GM12801 (cell line): ENCODE data around the gene FHIT.

Experiments
- TF ChIP-seq, protein P1 (sequence below): IDR thresholded peaks from one replicate; pipeline ENCODE4 v1.5.1; 2011; ENCODE audit warnings: control low read depth; ENCODE audit not compliant: insufficient read length; ENCODE audit errors: extremely low read depth

The FHIT gene

DNA sequence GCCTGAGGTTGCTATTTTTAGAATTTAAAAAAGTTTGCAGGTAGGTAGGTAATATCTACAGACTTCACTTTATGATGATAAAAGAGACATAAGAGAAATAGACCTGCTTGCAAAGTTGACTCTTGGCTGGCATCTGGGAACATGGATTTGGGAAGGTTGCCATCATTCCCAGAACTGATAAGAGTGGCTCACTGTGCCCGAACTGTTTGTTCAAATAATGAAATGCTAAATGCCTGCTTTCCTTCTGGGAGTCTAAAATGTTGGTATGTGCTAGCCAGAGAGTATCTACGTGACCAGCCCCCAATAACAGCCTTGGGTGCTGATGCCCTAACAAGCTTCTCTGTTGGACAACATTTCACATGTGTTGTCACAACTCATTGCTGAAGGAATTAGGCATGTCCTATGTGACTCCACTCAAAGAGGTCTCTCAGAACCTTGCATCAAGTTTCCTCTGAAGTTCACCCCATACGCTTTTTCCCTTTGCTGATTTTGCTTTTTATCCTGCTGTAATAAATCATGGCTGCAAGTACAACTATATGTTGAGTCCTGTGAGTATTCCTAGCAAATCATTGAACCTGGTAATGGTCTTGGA lies 95.5 kb downstream of the FHIT start:
- TF ChIP-seq, protein P1, sequence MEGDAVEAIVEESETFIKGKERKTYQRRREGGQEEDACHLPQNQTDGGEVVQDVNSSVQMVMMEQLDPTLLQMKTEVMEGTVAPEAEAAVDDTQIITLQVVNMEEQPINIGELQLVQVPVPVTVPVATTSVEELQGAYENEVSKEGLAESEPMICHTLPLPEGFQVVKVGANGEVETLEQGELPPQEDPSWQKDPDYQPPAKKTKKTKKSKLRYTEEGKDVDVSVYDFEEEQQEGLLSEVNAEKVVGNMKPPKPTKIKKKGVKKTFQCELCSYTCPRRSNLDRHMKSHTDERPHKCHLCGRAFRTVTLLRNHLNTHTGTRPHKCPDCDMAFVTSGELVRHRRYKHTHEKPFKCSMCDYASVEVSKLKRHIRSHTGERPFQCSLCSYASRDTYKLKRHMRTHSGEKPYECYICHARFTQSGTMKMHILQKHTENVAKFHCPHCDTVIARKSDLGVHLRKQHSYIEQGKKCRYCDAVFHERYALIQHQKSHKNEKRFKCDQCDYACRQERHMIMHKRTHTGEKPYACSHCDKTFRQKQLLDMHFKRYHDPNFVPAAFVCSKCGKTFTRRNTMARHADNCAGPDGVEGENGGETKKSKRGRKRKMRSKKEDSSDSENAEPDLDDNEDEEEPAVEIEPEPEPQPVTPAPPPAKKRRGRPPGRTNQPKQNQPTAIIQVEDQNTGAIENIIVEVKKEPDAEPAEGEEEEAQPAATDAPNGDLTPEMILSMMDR = no peak

DNA sequence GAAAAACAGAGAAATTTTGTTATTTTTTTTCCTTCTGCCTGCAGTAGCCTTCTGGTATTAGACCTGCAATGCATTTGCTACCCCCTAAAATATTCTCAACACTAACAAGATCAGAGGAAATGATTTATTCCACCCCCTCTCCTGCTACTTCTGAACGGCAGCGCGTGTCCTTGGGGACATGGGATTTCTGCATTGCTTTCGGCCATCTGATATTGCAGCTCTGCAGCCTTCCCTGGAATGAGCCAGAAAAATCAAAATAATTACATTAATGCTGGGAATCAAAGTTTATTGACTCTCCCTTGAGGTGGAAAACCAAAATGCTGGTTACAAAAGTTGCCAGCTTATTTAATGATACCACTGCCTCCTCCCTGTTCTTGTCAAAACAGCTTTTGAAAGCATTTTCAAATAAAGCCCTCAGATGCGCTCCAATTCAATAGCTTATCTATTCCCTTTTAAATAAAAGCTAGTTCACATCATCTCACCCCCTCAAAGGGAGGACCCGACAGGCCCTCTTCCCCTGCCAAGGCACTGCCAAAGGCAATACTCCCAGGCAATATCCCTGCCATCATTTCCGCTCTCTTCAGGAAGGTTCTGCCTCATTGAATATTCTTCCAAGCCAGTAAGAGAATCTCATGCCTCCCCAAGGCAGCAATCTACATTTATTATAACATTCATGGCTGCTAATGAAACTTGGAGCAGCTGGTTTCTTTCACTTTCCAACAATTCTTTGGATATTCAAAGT lies 96.6 kb downstream of the FHIT start:
- TF ChIP-seq, protein P1 = no peak

DNA sequence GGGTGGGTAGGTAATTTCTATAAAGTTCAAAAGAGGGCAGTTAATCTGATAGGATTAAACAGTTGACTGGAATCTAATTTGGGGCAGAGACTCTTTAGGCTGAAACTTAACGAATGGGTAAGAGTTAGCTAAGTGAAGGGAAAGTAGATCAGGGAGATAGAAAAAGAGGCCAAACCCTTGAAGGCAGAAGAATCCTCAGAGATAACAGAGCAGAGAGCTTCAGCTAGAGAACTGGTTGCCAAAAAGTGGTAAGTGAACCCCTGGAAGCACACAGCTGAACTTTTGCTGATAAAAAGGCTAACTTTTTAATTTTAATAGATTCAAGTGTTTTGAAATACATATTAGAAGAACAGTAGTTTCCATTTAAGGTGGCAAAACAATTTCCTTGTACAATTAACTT lies 99.2 kb downstream of the FHIT start:
- TF ChIP-seq, protein P1 = no peak

DNA sequence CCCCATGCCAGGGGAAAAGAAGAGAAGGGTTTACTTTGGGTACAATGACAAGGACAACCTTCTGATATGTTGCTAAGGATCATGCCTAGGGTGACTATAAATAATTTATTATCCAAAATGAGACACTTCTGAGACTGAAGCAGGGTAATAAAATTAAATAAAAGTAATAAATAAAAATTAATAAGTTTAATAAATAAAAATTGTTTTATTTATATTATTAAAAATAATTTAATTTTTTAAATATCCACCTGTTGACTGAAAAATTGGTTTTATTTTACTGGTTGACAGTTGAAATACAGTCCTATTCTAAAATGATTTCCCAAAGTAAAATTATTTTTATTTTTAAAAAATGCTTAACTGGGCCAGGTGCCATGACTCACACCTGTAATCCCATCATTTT lies 102.0 kb downstream of the FHIT start:
- TF ChIP-seq, protein P1 = no peak

DNA sequence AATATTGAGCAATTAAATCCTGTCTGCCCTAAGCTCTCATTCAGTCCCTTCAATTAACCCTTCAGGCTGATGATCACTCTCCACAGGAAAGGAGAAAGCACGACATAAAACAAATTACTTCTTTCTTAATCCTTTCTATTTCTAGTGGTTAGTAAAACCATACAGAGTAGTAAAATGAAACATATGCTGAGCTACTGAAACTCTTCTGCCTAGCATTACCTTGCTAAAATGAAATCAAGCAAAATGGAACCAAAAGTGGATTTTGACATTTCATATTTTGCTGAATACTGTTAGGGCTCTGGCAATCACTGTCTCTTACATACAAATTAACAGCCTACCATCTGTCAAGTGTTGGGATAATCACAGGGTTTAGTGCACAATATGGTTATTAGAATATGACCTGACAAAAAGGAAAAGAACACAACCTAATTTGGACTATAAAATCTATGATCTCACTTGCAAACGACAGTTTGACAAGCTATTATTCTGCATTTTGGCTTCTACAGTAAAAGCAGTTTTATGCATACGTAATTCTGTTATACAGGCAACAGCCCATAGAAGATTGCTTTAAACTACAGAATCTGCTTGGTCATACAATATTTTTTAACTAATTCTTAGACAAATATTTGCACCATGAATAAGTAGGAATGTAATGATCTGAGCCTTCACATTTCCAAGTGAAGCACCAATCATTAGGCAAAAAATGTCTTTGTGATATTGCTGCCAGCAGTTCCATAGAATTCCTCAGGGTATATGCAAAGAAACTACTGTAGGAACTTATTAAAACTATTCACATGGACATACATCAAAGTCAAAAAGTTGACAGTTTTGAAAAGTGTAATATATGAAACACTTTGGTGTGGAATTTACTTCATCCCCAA lies 105.0 kb downstream of the FHIT start:
- TF ChIP-seq, protein P1 = no peak

DNA sequence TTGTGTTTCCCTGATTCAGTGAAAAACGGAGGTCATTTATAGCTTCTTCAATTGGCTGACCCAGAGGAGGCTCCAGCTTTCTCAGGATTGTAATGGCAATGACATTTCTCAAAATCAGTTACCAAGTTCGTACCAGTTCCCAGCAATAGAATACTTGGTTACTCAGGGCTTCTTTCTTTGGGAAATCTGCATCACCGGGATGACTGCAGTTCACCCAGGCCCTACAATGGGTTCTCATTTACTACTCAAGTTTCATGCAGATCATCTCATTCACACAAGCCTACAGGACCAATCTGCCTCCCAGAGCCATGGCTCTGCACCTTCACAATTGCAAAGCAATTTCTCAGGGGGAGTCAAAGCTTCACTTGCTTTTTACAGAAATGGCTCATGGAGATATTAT lies 109.6 kb downstream of the FHIT start:
- TF ChIP-seq, protein P1 = no peak

DNA sequence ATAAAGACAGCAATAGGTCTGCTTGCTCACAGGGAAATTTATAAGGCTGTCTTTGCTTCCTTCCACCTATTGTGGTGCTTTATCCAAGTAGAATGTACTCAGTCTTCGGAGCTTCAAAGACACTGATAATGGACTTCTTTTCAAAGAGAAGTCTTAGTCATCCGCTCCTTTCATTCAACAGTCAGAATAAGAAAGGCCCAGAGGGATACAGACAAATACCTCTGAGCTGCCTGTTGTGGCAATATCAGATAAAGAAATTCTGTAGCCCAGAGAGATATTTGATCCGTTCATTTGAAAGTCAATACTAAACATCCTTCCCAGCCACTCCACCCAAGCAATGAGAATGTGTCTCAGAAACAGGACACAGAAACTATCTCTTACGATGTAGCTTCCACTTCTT lies 110.0 kb downstream of the FHIT start:
- TF ChIP-seq, protein P1 = no peak
